AG08395 (cell line): Measurements from ENCODE around the gene HCRT.
"Not testable (repeated sequence)": the region's sequence is repeated elsewhere in the genome, so short reads cannot be mapped to it uniquely, and the experiment has no call there.

Experiments
- DNase-seq: peaks from one replicate; pipeline ENCODE4 v3.0.0; 2012; ENCODE audit warnings: mixed read lengths, low spot score

HCRT gene

GRCh38 chr17:42179335-42179734 lies 5.9 kb downstream of the HCRT start:
- DNase-seq = no peak

DNA sequence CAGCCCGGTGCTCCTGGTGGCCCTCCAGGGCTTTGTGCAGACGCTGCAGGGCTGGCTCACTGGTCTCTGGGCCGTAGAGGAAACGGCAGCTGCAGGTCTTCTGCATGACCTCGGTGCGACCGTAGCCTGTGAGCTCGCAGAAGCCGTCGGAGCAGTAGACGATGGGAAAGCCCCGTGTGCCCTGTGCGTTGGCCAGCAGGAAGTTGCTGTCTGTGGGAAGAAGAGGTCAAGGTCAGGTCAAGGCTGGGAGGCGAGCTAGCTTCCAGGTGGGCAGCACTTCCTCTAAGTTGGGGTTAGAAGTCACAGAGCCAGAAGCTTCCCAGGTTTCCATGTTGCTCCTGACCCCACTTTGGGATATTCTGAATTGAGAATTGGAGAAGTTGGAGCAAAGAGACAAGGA lies 6.4 kb downstream of the HCRT start:
- no peak for DNase-seq

DNA sequence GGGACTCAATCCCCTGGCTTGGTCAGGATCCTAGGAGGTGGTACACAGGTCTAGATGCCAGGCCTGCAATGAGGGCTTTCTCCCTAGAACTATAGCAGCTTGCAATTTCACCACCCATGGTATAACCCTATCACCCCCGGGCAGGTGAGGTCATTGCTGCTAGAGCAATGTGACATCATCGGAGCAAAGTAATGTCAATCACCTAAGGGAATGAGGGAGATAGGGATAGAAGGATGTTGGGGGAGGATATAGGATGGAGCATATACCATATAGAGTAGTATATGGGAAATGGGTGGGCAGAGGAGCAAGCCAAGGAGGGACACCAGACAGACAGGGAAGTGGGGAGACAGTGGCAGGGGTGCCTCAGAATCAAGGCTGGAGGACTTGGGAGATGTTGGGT lies 7.6 kb downstream of the HCRT start:
- no peak for DNase-seq

GRCh38 chr17:42174126-42174783 lies 11.0 kb downstream of the HCRT start:
- no peak for DNase-seq

DNA sequence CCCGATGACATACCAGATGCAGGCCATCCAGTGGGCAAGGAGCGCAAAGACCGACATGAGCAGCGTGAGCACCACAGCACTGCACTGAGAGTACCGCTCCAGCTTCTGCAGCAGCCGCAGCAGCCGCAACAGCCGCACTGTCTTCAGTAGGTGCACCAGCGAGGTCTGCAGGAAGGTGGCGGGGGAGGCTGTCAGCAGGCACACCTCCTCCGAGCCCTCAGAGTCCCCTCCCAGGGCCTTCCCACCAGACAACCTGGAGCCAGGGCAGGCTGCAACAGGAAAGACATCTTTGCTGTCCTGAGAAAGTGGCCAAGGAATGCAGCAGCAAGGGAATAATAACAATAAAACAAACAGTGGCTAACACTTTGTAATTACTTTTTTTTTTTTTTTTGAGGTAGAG lies 13.4 kb downstream of the HCRT start:
- DNase-seq = no peak

DNA sequence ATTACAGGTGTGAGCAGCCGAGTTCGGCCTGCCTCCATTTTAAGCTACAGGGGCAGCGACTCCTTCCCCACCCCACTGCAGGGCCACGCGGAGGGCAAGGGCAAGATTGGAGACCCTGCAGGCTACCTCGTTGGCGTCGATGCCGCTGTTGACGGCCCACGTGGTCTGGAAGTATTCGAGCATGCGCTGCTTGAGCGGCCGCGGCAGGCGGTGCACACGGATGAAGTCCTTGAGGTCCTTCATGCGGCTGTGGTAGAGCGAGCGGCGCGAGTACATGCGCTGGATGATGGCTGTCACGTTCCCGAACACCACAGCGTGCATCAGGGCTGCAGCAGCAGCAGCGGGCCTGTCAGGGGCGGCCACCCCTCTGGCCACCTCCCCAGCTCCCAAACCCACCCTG lies 15.9 kb downstream of the HCRT start:
- no peak for DNase-seq

- DNase-seq = no peak
Measured at GRCh38 chr17:42167807-42168206, 17.4 kb downstream of the HCRT start.

- DNase-seq = no peak
Measured at GRCh38 chr17:42166196-42166763, 19.0 kb downstream of the HCRT start.

GRCh38 chr17:42165751-42166150 lies 19.5 kb downstream of the HCRT start:
- DNase-seq = no peak

DNA sequence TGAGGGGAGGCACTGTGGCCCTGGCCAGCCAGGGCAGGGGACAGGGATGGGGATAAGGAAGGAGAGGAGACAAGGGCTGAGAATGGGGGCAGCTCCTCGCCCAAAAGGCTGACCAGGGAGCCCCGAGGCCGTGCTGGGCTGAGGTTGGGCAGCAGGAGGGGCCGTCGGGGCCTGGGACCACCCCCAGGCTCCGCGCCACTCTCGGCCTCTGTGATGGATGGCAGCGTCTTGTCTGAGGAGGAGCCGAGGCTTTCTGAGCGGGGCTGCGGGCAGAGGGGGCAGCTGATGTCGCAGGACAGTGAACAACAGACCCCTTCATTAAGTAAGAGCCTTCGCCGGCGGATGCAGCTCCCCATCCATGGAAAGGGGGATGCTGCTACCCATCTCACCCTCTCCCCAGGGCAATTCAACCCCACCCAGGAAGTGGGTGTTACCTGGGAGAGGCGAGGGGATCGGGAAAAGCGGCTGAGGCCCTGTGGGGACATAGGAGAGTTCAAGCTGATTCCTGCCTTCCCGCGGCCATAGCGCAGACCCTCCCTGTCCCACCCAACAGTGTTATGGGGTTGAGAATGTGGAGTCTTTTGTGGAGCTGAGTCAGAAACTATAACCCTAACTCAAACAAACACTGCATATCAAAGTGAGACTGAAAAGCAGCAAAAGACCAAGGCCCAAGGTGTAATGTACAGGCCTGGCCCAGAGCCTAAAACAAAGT lies 21.4 kb downstream of the HCRT start:
- DNase-seq = no peak

DNA sequence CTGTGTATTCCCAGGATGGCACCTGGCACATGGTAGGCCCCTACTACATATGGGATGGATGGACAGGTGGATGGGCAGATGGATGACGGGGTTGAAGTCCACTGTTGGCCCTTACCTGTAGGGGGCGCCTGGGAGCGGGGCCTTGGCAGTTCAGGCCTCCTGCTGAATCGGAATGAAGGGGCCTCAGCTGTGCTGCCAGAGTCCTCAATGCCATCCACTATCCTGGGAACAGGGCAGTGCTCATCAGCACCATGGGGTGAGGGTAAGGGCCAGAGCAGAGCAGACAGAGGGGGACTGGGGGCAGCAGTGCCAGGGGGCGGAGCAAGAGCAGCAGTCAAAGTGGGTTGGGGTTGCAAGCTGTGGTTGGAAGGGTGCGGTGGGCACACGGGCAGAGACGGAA lies 22.1 kb downstream of the HCRT start:
- no peak for DNase-seq

DNA sequence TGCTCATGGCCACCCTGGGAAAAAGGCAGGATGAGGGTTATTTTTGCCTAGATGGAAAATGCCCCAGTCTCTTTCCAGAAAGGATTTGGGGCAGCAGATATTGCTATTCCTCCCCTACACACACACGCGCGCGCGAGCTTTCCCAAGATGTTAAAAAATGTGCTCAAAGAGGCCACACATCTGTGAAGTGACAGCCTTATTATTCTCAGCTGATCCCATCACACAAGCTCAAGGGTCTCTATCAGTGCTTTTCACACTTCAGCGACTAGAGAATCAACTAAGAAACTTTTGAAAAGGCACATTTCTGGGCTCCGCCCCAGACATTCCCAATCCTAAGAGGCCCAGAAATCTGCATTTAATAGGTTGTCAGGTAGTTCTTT lies 24.7 kb downstream of the HCRT start:
- DNase-seq = no peak

DNA sequence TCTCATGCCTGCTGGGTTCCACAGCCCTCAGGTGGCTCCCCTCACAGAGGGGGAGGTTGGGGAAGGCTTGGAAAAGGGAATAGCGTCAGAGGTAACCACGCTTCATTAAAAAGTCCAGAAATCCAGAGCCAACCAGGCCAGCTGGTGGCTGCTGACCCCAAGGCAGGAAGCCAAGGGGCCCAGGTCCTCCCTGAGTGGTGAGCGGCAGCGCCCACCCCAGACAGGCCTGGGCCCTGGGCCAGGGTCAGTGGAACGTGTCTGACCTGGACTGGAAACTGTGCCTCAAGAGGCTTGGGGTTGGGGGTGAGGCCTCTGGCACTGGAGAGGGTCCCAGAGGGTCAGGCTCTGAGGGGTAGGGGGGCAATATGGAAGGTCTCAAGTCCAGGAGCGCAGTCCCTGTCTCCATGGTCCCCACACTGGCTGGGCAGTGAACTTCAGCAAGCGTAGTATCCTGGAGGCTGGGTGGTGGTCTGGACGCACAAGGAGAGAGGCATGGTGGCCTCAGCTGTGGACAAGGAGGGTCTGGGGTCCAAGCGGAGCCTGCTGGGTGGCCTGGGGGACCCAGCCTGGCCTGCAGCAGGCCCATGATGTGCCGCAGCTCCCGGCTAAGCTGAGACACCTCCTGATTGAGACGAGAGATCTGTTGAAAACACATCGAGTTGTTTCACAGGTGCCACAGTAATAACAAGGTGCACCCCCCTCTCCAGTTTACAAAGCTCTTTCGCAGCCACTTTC lies 25.3 kb downstream of the HCRT start:
- no peak for DNase-seq

DNA sequence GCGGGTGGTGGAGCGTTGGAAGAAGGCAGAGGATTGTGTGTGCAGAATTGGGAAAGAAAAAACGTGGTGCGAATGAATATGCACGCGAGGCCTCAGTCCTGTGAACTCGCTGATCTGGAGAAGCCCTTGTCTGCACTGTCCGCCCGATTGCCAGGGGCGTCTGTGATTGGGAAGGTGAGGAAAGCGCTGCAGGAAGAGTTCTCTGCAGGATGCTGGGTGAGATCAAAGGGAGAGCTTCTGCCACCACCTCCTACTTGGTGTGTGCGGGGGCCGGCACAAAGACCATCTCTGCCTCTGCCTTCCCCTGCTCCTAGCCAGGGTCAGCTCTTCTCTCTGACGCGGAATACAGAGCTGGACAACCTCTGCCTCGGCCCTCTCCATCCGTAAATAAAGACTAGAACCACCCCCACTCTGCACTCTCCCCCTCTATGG lies 29.6 kb downstream of the HCRT start:
- DNase-seq = no peak

DNA sequence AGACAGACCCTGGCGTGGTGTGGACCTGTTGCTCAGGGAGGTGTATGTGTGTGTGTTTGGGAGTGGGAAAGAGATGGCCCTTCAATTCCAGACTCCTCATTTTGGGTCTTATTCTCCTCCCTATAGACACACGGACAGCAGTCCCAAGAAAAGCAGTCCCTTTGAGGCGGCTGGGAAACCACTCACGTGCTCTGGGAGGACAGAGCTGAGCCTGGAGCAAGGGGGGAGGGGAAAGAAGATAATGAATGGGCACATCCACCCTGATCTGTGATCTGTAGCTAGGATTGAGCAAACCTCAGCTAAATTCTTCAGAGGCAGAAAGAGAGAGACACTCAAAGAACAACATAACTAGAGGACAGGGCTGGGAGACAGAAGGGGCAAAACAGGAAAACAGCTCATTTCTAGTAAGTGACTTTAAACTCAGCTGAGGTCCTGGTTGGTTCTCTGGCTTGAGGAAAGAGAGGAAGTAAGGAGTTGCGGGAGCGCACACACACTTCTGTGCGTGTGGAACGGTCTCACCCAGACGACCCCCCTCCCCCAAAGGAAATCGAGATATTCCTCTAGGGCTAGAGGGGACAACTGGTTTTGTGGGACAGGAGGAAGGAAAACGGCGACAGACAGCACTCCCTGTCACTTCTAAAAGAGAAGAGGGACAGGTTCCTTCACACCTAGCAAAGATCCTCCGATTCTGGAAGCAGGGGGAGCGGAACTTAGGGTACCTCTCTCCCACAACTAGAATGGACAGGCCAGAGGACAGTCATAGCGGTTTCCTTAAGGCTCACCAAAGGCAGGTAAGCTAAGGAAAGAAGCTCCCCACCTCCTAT lies 31.1 kb downstream of the HCRT start:
- no peak for DNase-seq

DNA sequence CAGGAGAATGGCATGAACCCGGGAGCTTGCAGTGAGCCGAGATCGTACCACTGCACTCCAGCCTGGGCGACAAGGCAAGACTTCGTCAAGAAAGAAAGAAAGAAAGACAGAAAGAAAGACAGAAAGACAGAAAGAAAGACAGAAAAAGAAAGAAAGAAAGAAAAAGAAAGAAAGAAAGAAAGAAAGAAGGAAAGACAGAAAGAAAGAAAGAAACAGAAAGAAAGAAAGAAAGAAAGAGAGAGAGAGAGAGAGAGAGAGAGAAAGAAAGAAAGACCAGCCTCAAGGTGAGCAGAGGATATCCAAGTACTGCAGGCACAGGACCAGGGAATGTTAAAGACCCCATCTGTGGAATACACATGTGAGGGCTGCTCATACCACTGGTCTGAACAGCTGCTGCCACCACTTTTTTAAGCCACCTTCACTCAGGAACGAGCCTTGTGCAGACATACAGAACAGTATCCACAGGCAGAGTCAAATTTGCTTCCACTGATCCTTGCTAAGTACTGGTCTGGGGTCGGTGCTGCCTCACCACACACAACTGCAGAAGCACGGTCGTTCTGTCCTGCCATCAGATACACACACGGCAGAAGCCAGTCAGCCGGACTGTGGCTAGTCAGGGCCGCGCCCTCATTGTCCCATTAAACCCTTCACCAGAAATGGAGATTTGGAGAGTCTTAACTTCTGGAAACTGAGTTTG lies 38.2 kb downstream of the HCRT start:
- no peak for DNase-seq

DNA sequence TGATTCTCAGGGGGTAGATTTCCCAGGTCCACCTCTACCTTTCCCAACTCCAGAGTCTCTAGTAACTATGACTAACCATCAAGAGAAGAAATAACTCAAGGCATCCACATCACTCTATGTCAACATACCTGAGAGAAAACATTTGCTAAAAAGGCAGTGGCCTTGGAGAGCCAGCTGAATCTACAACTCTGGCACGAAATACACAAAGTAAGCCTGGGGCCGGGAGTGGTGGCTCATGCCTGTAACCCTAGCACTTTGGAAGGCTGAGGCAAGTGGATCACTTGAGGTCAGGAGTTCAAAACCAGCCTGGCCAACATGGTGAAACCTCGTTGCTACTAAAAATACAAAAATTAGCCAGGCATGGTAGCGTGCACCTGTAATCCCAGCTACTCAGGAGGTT lies 42.1 kb downstream of the HCRT start:
- DNase-seq = not testable (repeated sequence)

DNA sequence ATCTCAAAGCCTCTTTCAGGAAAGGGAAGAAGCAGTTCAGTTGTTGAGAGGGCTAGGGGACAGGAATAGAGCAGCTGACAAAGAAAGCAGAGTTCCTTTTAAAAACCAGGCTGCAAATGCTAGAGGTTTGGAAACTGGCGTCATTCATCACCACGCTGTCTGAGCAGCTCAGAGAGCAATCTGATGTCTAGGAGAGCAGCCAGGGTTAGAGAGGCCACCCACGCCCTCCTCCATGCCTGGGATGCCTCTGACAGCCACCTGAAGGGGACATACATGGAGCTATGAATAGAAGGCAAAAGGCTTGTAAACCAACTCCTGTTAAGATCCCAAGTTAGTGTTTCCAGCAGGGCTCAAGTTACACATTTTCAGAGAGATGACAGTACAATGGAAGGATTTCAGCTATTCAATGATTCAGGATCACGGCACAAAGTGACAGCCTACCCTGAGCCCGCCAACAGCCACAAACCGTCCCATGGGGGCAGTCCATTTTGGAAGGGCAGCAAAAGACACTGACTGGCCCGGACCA lies 42.8 kb downstream of the HCRT start:
- peak; percentile 82 for DNase-seq

DNA sequence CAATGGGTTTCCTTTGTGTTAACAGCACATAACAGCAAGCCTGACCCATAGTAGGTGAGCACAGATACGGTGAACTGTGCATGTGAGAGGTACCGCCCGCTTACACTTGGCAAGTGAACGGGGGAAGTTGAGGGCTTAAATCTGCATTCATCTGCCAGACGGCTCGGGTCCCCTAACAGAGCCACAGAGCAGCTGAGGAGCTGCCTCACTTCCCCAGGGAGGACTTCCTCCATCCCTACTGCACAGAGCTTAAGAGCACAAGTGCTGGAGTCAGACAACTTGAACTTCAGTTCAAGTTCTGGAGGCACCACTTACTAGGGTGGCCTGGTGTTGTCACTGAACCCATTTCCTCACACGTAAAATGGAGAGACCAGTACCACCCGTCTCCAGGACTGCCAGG lies 43.9 kb downstream of the HCRT start:
- no peak for DNase-seq

DNA sequence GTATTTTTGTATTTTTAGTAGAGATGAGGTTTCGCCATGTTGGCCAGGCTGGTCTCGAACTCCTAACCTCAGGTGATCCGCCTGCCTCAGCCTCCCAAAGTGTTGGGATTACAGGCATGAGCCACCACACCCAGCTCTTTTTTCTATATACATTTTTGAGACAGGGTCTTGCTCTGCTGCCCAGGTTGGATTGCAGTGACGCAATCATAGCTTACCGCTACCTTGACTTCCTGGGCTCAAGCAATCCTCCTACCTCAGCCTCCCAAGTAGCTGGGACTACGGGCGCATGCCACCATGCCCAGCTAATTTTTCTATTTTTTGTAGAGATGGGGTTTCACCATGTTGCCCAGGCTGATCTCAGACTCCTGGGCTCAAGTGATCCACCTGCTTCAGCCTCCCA lies 44.6 kb downstream of the HCRT start:
- DNase-seq = not testable (repeated sequence)
